ENCODE data around the gene PLB1.

Gene PLB1

GRCh38 chr2:28591711-28592335 lies 96.0 kb downstream of the PLB1 start:
- no peak for DNase-seq (ENCODE audit: low spot score)

GRCh38 chr2:28592481-28592880 lies 96.6 kb downstream of the PLB1 start:
- DNase-seq (ENCODE audit: low spot score) = no peak

- DNase-seq (ENCODE audit: low spot score) = no peak
Observed at GRCh38 chr2:28593160-28593755, 97.4 kb downstream of the PLB1 start.

- DNase-seq (ENCODE audit: low spot score) = no peak
Observed at GRCh38 chr2:28594000-28594331, 98.1 kb downstream of the PLB1 start.

- DNase-seq (ENCODE audit: low spot score) = peak; percentile 80
Observed at GRCh38 chr2:28594332-28595108, 98.7 kb downstream of the PLB1 start.

- DNase-seq (ENCODE audit: low spot score) = no peak
Observed at GRCh38 chr2:28595323-28595722, 99.5 kb downstream of the PLB1 start.

GRCh38 chr2:28598484-28598883 lies 102.6 kb downstream of the PLB1 start:
- DNase-seq (ENCODE audit: low spot score) = no peak

GRCh38 chr2:28600181-28600580 lies 104.3 kb downstream of the PLB1 start:
- no peak for DNase-seq (ENCODE audit: low spot score)

GRCh38 chr2:28601616-28602015 lies 105.8 kb downstream of the PLB1 start:
- no peak for DNase-seq (ENCODE audit: low spot score)

- no peak for DNase-seq (ENCODE audit: low spot score)
Observed at GRCh38 chr2:28602136-28602660, 106.3 kb downstream of the PLB1 start.

GRCh38 chr2:28602751-28603639 lies 107.1 kb downstream of the PLB1 start:
- no peak for DNase-seq (ENCODE audit: low spot score)

GRCh38 chr2:28603821-28604220 lies 108.0 kb downstream of the PLB1 start:
- no peak for DNase-seq (ENCODE audit: low spot score)

GRCh38 chr2:28604284-28604843 lies 108.5 kb downstream of the PLB1 start:
- DNase-seq (ENCODE audit: low spot score) = no peak

GRCh38 chr2:28606986-28607441 lies 111.2 kb downstream of the PLB1 start:
- no peak for DNase-seq (ENCODE audit: low spot score)

GRCh38 chr2:28607730-28608499 lies 112.1 kb downstream of the PLB1 start:
- no peak for DNase-seq (ENCODE audit: low spot score)

- no peak for DNase-seq (ENCODE audit: low spot score)
Observed at GRCh38 chr2:28608500-28609424, 112.9 kb downstream of the PLB1 start.

- peak; percentile 79 for DNase-seq (ENCODE audit: low spot score)
Observed at GRCh38 chr2:28610583-28611201, 114.8 kb downstream of the PLB1 start.

GRCh38 chr2:28612131-28612812 lies 116.4 kb downstream of the PLB1 start:
- no peak for DNase-seq (ENCODE audit: low spot score)

GRCh38 chr2:28613186-28613585 lies 117.3 kb downstream of the PLB1 start:
- no peak for DNase-seq (ENCODE audit: low spot score)
